IMR-90 (cell line): Measurements from ENCODE around the gene ADGRD2. TPM values are rescaled to one million over a fixed set of nuclear protein-coding genes. Genes with fewer than 3 reads are reported as not detected.

Experiments used
- ATAC-seq: fragments of 200-7000 bp; cut with Tn5 transposase; 2 replicates; pipeline ENCODE4 v1.9.1; 2020; ENCODE audit warnings: low read depth, mild to moderate bottlenecking, moderate library complexity
- BruUV-seq: library from RNA; stranded (reverse); fragments of 400-500 nt; replicated peaks from 2 replicates; lab custom pipeline; 2021; lab: Mats Ljungman, UMichigan
- CTCF ChIA-PET: fragments of 300-600 bp; formaldehyde crosslinking; extraction: SDS; loops from one replicate; lab custom pipeline; 2021; ENCODE audit warnings: antibody characterized with exemption; lab: Yijun Ruan, JAX
- POLR2A ChIA-PET: fragments of 300-600 bp; sonication (Branson Sonifier 250); formaldehyde crosslinking; loops from one replicate; lab custom pipeline; 2022; ENCODE audit warnings: antibody characterized with exemption; ENCODE audit not compliant: unreplicated experiment; lab: Charles Lee
- DNase-seq: peaks from one replicate; pipeline ENCODE4 v3.0.0; 2013
- H2AFZ ChIP-seq: replicated peaks from 2 replicates; pipeline ENCODE3; 2013; ENCODE audit warnings: low read length, mild to moderate bottlenecking; ENCODE audit not compliant: poor library complexity
- H2AK5ac ChIP-seq: 2 replicates; pipeline ENCODE4 v1.6.1; 2013; ENCODE audit warnings: low read depth, low read length, inconsistent platforms
- H2AK9ac ChIP-seq: replicated peaks from 2 replicates; pipeline ENCODE3; 2013; ENCODE audit warnings: mild to moderate bottlenecking, low read depth, low read length, moderate library complexity; ENCODE audit not compliant: poor library complexity
- H2BK120ac ChIP-seq: 2 replicates; pipeline ENCODE4 v1.6.1; 2013; ENCODE audit warnings: low read depth, low read length, inconsistent platforms
- H2BK15ac ChIP-seq: 3 replicates; pipeline ENCODE4 v1.6.1; 2013; ENCODE audit warnings: low read depth, low read length, inconsistent platforms
- H2BK20ac ChIP-seq: 2 replicates; pipeline ENCODE4 v1.6.1; 2013; ENCODE audit warnings: low read depth, mild to moderate bottlenecking, inconsistent platforms, low read length, moderate library complexity
- H2BK5ac ChIP-seq: 2 replicates; pipeline ENCODE4 v1.6.1; 2013; ENCODE audit warnings: mild to moderate bottlenecking, low read depth, low read length, inconsistent platforms; ENCODE audit not compliant: poor library complexity, severe bottlenecking
- H3K14ac ChIP-seq: replicated peaks from 2 replicates; pipeline ENCODE4 v1.6.1; 2013; ENCODE audit warnings: low read depth, low read length, inconsistent platforms
- H3K18ac ChIP-seq: 2 replicates; pipeline ENCODE4 v1.6.1; 2013; ENCODE audit warnings: low read depth, low read length, control low read depth
- H3K23ac ChIP-seq: 2 replicates; pipeline ENCODE4 v1.6.1; 2013; ENCODE audit warnings: low read depth, low read length, inconsistent platforms
- H3K27ac ChIP-seq: 2 replicates; pipeline ENCODE4 v1.5.1; 2013; ENCODE audit warnings: mild to moderate bottlenecking, control low read depth, low read length; ENCODE audit not compliant: insufficient read depth
- H3K27me3 ChIP-seq: 2 replicates; pipeline ENCODE4 v1.6.1; 2013; ENCODE audit warnings: low read length; ENCODE audit not compliant: control insufficient read depth, insufficient read depth
- H3K36me3 ChIP-seq: 2 replicates; pipeline ENCODE4 v1.6.1; 2013; ENCODE audit warnings: low read length, mixed read lengths; ENCODE audit not compliant: control insufficient read depth, insufficient read depth
- H3K4ac ChIP-seq: 2 replicates; pipeline ENCODE4 v1.6.1; 2013; ENCODE audit warnings: low read depth, low read length, inconsistent platforms
- H3K4me1 ChIP-seq: 2 replicates; pipeline ENCODE4 v1.6.1; 2013; ENCODE audit warnings: low read length, mixed read lengths; ENCODE audit not compliant: control insufficient read depth, insufficient read depth
- H3K4me2 ChIP-seq: 2 replicates; pipeline ENCODE4 v1.6.1; 2013; ENCODE audit warnings: low read depth, mild to moderate bottlenecking, control low read depth, low read length, moderate library complexity
- H3K4me3 ChIP-seq: 2 replicates; pipeline ENCODE4 v1.5.1; 2013; ENCODE audit warnings: low read depth, mild to moderate bottlenecking, control low read depth, low read length, moderate library complexity; ENCODE audit not compliant: insufficient read depth
- H3K56ac ChIP-seq: 2 replicates; pipeline ENCODE4 v1.6.1; 2013; ENCODE audit warnings: low read length, inconsistent platforms; ENCODE audit not compliant: insufficient read depth; ENCODE audit errors: extremely low read depth
- H3K79me1 ChIP-seq, 2 experiments: 2 replicates each; pipeline ENCODE4 v1.6.1; 2013; ENCODE audit warnings: low read length in 2 of 2, inconsistent platforms in 1 of 2, low read depth in 1 of 2
- H3K9ac ChIP-seq: 2 replicates; pipeline ENCODE4 v1.6.1; 2013; ENCODE audit warnings: low read depth, low read length, control low read depth
- H3K9me1 ChIP-seq: 2 replicates; pipeline ENCODE4 v1.6.1; 2013; ENCODE audit warnings: low read length, inconsistent platforms; ENCODE audit not compliant: insufficient read depth
- H3K9me3 ChIP-seq: 2 replicates; pipeline ENCODE4 v1.6.1; 2013; ENCODE audit warnings: low read length; ENCODE audit not compliant: control insufficient read depth, insufficient read depth
- H4K20me1 ChIP-seq: 2 replicates; pipeline ENCODE4 v1.6.1; 2013; ENCODE audit warnings: low read length, inconsistent platforms; ENCODE audit not compliant: insufficient read depth
- H4K5ac ChIP-seq: 2 replicates; pipeline ENCODE4 v1.6.1; 2013; ENCODE audit warnings: mild to moderate bottlenecking, low read depth, low read length, control low read depth
- H4K8ac ChIP-seq, 2 experiments: 2 replicates each; pipeline ENCODE4 v1.6.1; 2013; ENCODE audit warnings: low read depth in 2 of 2, low read length in 2 of 2, control low read depth in 1 of 2, inconsistent platforms in 1 of 2
- H4K91ac ChIP-seq: 2 replicates; pipeline ENCODE4 v1.6.1; 2013; ENCODE audit warnings: low read depth, low read length, inconsistent platforms; ENCODE audit not compliant: insufficient read depth
- MXI1 ChIP-seq: IDR thresholded peaks from 2 replicates; pipeline ENCODE4 v1.6.1; 2012; ENCODE audit warnings: low read depth, mild to moderate bottlenecking, low read length, moderate library complexity, borderline replicate concordance
- RAD21 ChIP-seq: IDR thresholded peaks from 2 replicates; pipeline ENCODE4 v1.6.1; 2012; ENCODE audit warnings: low read length, improper control_type of control experiment
- WGBS, 2 experiments: methylation state at CpG; one replicate each; pipeline versions ENCODE4 v1.1.5 to v1.1.7; 2013; ENCODE audit warnings: missing lambda C conversion rate in 2 of 2; ENCODE audit not compliant: insufficient read length in 1 of 2; ENCODE audit errors: extremely low coverage in 2 of 2; 5-methylcytosine and 5-hydroxymethylcytosine counted together
- dilution Hi-C: fragments of 300-500 bp; cut with HindIII; formaldehyde crosslinking; loops from one replicate; pipeline ENCODE4 v1.14.3; 2018; ENCODE audit warnings: low sequenced_read_pairs; ENCODE audit not compliant: unreplicated experiment
- in situ Hi-C: fragments of 300-500 bp; cut with MboI; formaldehyde crosslinking; loops from 3 replicates; pipeline ENCODE4 v1.14.3; 2019; ENCODE audit warnings: low sequenced_read_pairs, inconsistent platforms, mixed read lengths
- intact Hi-C: fragments of 100-400 bp; cut with micrococcal nuclease; formaldehyde crosslinking; loops from 2 replicates; pipeline ENCODE4 v1.10.0; 2022
- polyA plus RNA-seq, 3 experiments: library from polyadenylated mRNA; depleted of rRNA; stranded (reverse); fragments of >200 nt; gene quantifications; 2 replicates each; pipeline ENCODE4 v1.2.3, GENCODE V29; 2012; ENCODE audit warnings: low replicate concordance in 1 of 3
- total RNA-seq: library from RNA; depleted of rRNA; stranded (reverse); fragments of >200 nt; gene quantifications from 2 replicates; pipeline ENCODE4 v1.2.3, GENCODE V29; 2012
- TF ChIP-seq, protein P1 (sequence below): conservative IDR thresholded peaks from 2 replicates; pipeline ENCODE4 v1.5.1; 2012; ENCODE audit warnings: mild to moderate bottlenecking, low read depth, low read length, improper control_type of control experiment

Gene ADGRD2
- total and polyA plus RNA-seq, 2 of the 4 experiments (the other 2 are of a cell fraction): not detected

DNA sequence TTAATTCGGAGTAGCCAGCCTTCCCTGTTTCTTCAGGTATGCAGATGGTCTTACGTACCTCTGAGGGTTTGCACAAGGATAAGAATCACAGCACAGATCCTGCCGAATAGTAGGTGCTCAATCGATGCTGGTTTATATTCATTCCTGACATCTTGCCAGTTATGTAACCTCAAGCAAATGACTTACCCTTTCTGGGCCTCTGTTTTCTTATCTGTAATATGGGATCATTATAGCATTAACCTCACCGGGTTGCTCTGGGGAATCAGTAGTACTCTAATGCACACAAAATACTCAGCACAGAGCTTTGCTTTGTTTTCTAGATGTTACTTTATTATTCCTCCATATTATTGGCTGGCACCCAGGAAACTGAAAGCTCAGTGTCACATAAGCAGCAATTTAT, 64.6 kb downstream of the ADGRD2 start:
- H2BK15ac ChIP-seq: no peak overlapping the region
- H2AFZ ChIP-seq: no peak overlapping the region
- H3K27me3 ChIP-seq: peaks cover 56% of the 10 kb centered on the region
- no peak for ATAC-seq
- H2BK20ac ChIP-seq: no peak overlapping the region
- no peak overlapping the region for H2BK5ac ChIP-seq
- no peaks in the 10 kb centered on the region for H3K9me3 ChIP-seq
- in situ Hi-C loops: no loop called here
- no peak overlapping the region for H3K27ac ChIP-seq
- no peak overlapping the region for H4K5ac ChIP-seq
- H3K36me3 ChIP-seq: no peaks in the 10 kb centered on the region
- H4K8ac ChIP-seq: no peak overlapping the region
- TF ChIP-seq, protein P1, sequence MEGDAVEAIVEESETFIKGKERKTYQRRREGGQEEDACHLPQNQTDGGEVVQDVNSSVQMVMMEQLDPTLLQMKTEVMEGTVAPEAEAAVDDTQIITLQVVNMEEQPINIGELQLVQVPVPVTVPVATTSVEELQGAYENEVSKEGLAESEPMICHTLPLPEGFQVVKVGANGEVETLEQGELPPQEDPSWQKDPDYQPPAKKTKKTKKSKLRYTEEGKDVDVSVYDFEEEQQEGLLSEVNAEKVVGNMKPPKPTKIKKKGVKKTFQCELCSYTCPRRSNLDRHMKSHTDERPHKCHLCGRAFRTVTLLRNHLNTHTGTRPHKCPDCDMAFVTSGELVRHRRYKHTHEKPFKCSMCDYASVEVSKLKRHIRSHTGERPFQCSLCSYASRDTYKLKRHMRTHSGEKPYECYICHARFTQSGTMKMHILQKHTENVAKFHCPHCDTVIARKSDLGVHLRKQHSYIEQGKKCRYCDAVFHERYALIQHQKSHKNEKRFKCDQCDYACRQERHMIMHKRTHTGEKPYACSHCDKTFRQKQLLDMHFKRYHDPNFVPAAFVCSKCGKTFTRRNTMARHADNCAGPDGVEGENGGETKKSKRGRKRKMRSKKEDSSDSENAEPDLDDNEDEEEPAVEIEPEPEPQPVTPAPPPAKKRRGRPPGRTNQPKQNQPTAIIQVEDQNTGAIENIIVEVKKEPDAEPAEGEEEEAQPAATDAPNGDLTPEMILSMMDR: no peak
- no peak for TF ChIP-seq RAD21
- no peak for TF ChIP-seq MXI1
- no peak overlapping the region for H2AK9ac ChIP-seq
- no peaks in the 10 kb centered on the region for H4K20me1 ChIP-seq
- no peak overlapping the region for H3K14ac ChIP-seq
- ChIA-PET CTCF (no interaction called here), POLR2A (no interaction called here)
- no peak overlapping the region for H4K91ac ChIP-seq
- H3K18ac ChIP-seq: no peak overlapping the region
- H3K56ac ChIP-seq: no peak overlapping the region
- 100% methylated on average over 1 of the region's 5 CpGs; no CpG with 5 or more reads in 1 of the 2 experiments for WGBS, 2 experiments
- H2AK5ac ChIP-seq: no peak overlapping the region
- H3K4ac ChIP-seq: no peak overlapping the region
- no peak overlapping the region for H3K23ac ChIP-seq
- no peak overlapping the region for H3K9ac ChIP-seq
- no peaks in the 10 kb centered on the region for H3K79me1 ChIP-seq
- intact Hi-C loops: no loop called here
- no peaks in the 10 kb centered on the region for H3K9me1 ChIP-seq
- no peak overlapping the region for H3K4me3 ChIP-seq
- no TSS peak for BruUV-seq
- no peaks in the 10 kb centered on the region; the same call in 1 of the 2 replicates for H3K4me1 ChIP-seq
- no peak overlapping the region for H3K4me2 ChIP-seq
- dilution Hi-C loops: no loop called here
- no peak overlapping the region for H2BK120ac ChIP-seq
- DNase-seq: no peak
